Ishikawa (cell line): ENCODE data around the gene PSMA2.

ENCODE experiments used
- CEBPB ChIP-seq: IDR thresholded peaks from 2 replicates; pipeline ENCODE4 v1.6.1; 2012
- CREB1 ChIP-seq: IDR thresholded peaks from 2 replicates; pipeline ENCODE4 v1.6.1; 2012; ENCODE audit warnings: low read depth
- EGR1 ChIP-seq: IDR thresholded peaks from 2 replicates; pipeline ENCODE4 v1.6.1; 2012
- EP300 ChIP-seq: IDR thresholded peaks from 2 replicates; pipeline ENCODE4 v1.6.1; 2012; ENCODE audit warnings: borderline replicate concordance
- FOXM1 ChIP-seq: IDR thresholded peaks from 2 replicates; pipeline ENCODE4 v1.6.1; 2012; ENCODE audit warnings: low read depth, borderline replicate concordance
- MAX ChIP-seq: IDR thresholded peaks from 2 replicates; pipeline ENCODE4 v1.6.1; 2012
- NFIC ChIP-seq: IDR thresholded peaks from 2 replicates; pipeline ENCODE4 v1.6.1; 2012
- RAD21 ChIP-seq: IDR thresholded peaks from 2 replicates; pipeline ENCODE4 v1.6.1; 2012; ENCODE audit warnings: low read depth
- TAF1 ChIP-seq: IDR thresholded peaks from 2 replicates; pipeline ENCODE4 v1.6.1; 2012; ENCODE audit warnings: low read depth, mild to moderate bottlenecking
- TCF12 ChIP-seq: IDR thresholded peaks from 2 replicates; pipeline ENCODE4 v1.6.1; 2012; ENCODE audit warnings: low read depth
- TEAD4 ChIP-seq: IDR thresholded peaks from 2 replicates; pipeline ENCODE4 v1.6.1; 2012
- USF1 ChIP-seq: IDR thresholded peaks from 2 replicates; pipeline ENCODE4 v1.6.1; 2012
- YY1 ChIP-seq: IDR thresholded peaks from 2 replicates; pipeline ENCODE4 v1.6.1; 2012; ENCODE audit warnings: low read depth
- ZBTB7A ChIP-seq: IDR thresholded peaks from 2 replicates; pipeline ENCODE4 v1.6.1; 2012; ENCODE audit warnings: low read depth
- TF ChIP-seq, protein P1 (sequence below): IDR thresholded peaks from 2 replicates; pipeline ENCODE4 v1.6.1; 2012; ENCODE audit warnings: low read depth, mild to moderate bottlenecking

The PSMA2 gene

GRCh38 chr7:42913591-42913990 is 18.4 kb downstream of the PSMA2 start:
- TF ChIP-seq RAD21: no peak
- TF ChIP-seq EP300: no peak
- no peak for TF ChIP-seq TCF12
- no peak for TF ChIP-seq MAX
- TF ChIP-seq USF1: no peak
- TF ChIP-seq CEBPB: no peak
- TF ChIP-seq FOXM1: no peak
- TF ChIP-seq YY1: no peak
- no peak for TF ChIP-seq TAF1
- TF ChIP-seq EGR1: no peak
- TF ChIP-seq, protein P1, sequence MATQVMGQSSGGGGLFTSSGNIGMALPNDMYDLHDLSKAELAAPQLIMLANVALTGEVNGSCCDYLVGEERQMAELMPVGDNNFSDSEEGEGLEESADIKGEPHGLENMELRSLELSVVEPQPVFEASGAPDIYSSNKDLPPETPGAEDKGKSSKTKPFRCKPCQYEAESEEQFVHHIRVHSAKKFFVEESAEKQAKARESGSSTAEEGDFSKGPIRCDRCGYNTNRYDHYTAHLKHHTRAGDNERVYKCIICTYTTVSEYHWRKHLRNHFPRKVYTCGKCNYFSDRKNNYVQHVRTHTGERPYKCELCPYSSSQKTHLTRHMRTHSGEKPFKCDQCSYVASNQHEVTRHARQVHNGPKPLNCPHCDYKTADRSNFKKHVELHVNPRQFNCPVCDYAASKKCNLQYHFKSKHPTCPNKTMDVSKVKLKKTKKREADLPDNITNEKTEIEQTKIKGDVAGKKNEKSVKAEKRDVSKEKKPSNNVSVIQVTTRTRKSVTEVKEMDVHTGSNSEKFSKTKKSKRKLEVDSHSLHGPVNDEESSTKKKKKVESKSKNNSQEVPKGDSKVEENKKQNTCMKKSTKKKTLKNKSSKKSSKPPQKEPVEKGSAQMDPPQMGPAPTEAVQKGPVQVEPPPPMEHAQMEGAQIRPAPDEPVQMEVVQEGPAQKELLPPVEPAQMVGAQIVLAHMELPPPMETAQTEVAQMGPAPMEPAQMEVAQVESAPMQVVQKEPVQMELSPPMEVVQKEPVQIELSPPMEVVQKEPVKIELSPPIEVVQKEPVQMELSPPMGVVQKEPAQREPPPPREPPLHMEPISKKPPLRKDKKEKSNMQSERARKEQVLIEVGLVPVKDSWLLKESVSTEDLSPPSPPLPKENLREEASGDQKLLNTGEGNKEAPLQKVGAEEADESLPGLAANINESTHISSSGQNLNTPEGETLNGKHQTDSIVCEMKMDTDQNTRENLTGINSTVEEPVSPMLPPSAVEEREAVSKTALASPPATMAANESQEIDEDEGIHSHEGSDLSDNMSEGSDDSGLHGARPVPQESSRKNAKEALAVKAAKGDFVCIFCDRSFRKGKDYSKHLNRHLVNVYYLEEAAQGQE: no peak
- no peak for TF ChIP-seq TEAD4
- no peak for TF ChIP-seq ZBTB7A
- no peak for TF ChIP-seq NFIC
- no peak for TF ChIP-seq CREB1

DNA sequence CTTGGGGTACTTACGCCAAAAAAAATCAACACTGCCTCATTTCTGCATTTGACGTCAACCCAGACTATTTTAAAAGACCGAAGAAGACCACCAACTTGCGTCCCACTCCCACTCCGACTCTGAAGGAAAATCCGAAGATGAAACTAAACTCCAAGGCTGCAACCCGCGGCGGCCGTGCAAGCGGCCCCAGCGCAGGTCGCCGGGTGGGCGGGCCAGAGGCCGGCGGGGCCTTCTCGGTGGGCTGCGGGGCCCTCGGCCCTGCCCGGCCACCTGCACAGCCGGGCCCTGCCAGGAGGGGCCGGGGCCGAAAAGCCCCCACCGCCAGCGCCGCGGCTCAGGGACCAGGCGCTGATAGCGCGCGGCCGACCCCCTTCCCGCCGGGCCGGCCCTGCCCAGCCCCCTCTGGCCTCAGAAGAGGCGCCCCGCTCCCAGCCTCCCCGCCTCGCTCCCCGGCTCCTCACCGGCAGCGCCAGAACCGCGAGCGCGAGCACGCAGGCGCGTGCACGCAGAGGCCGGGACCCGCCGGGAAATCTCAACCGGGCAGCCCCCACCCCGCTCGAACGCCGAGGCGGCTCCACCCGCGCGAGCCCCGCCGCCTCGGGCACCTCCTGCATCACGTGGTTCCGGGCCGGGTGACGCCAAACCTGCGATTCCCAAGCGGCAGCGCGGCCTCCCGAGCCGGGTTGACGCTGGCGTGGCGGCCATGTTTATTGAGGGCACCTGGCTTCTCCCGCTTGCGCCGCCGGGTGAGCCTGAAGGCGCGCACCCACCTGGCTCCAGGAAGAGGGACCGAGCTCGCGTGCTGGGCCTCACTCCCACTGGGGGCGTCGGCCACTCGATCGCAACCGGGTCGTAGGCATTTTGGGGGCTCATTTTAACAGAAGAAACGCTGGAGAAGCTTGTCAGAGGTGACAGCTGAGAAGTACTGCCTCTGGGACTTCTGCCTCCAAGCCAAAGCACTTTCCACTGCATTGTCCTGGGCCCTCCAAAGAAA is 20.2 kb downstream of the PSMA2 start, which contains the start of gene C7orf25:
TSS of gene C7orf25 (minus strand) at position 617 of the 994 bp plus-strand sequence. CDS start 1,170 bp downstream, outside the sequence.
- TF ChIP-seq, protein P1: no peak
- TF ChIP-seq MAX (peak; percentile 88), TAF1 (peak; percentile 74), FOXM1 (no peak), CREB1 (peak; percentile 47; the same call in 1 of the 2 replicates), EP300 (no peak; the same call in 1 of the 2 replicates), ZBTB7A (peak; percentile 83; the same call in 1 of the 2 replicates), EGR1 (peak; percentile 43), NFIC (no peak), TCF12 (peak; percentile 74), TEAD4 (peak; percentile 25; the same call in 1 of the 2 replicates), RAD21 (no peak), CEBPB (no peak), YY1 (peak; percentile 100), USF1 (peak; percentile 99)

GRCh38 chr7:42910306-42910705 is 21.7 kb downstream of the PSMA2 start:
- no peak for TF ChIP-seq EP300
- TF ChIP-seq CREB1: no peak
- no peak for TF ChIP-seq CEBPB
- TF ChIP-seq TCF12: no peak
- TF ChIP-seq TAF1: no peak
- no peak for TF ChIP-seq NFIC
- no peak for TF ChIP-seq USF1
- TF ChIP-seq ZBTB7A: no peak
- no peak for TF ChIP-seq RAD21
- TF ChIP-seq MAX: no peak
- TF ChIP-seq YY1: no peak
- TF ChIP-seq, protein P1: no peak
- TF ChIP-seq TEAD4: no peak
- no peak for TF ChIP-seq EGR1
- no peak for TF ChIP-seq FOXM1
